SK-N-SH (cell line): Measurements from ENCODE around the gene MSL3B.

Source experiments
- CTCF ChIA-PET: fragments of 300-600, 350-600 bp; formaldehyde crosslinking; extraction: SDS; loops from one replicate; lab custom pipeline; 2021; lab: Yijun Ruan, JAX
- POLR2A ChIA-PET: fragments of 350-600 bp; sonication (Branson Sonifier 250); formaldehyde crosslinking; extraction: SDS; loops from one replicate; lab custom pipeline; 2020; ENCODE audit warnings: antibody characterized with exemption, inconsistent platforms; lab: Yijun Ruan, JAX
- DNase-seq: peaks from one replicate; pipeline ENCODE4 v3.0.0; 2012
- H2AFZ ChIP-seq: fragments of 200-600 bp; sonication (generic); 2 replicates; pipeline ENCODE4 v1.8.1; 2016; ENCODE audit warnings: antibody characterized with exemption, mild to moderate bottlenecking, low read depth
- H3F3A ChIP-seq: fragments of 200-600 bp; sonication (generic); replicated peaks from 2 replicates; pipeline ENCODE3; 2016; ENCODE audit warnings: antibody characterized with exemption, mild to moderate bottlenecking; ENCODE audit not compliant: insufficient read depth
- H3K27ac ChIP-seq, 2 experiments: fragments of 200-500 bp in 1 of 2; fragments of 200-600 bp in 1 of 2; sonication (Bioruptor generic) in 1 of 2; sonication (generic), shearing (Covaris generic) in 1 of 2; 2 replicates each; pipeline versions ENCODE4 v1.5.1 to v1.6.1; 2014 to 2016; ENCODE audit warnings: low read depth in 2 of 2, inconsistent platforms in 1 of 2, low read length in 1 of 2, mild to moderate bottlenecking in 1 of 2, mixed read lengths in 1 of 2
- H3K27me3 ChIP-seq: fragments of 200-600 bp; sonication (generic), shearing (Covaris generic); 2 replicates; pipeline ENCODE4 v1.6.1; 2016; ENCODE audit warnings: mixed run types; ENCODE audit not compliant: insufficient read depth
- H3K36me3 ChIP-seq, 2 experiments: fragments of 200-500 bp in 1 of 2; fragments of 200-600 bp in 1 of 2; sonication (Bioruptor generic) in 1 of 2; sonication (generic) in 1 of 2; replicated peaks in 1 of 2; 2 replicates each; pipeline versions ENCODE3 to v1.5.1; 2014 to 2016; ENCODE audit warnings: low read length in 1 of 2, mild to moderate bottlenecking in 1 of 2; ENCODE audit not compliant: insufficient read depth in 2 of 2, control insufficient read depth in 1 of 2
- H3K4me1 ChIP-seq, 2 experiments: fragments of 200-500 bp in 1 of 2; fragments of 200-600 bp in 1 of 2; sonication (Bioruptor generic) in 1 of 2; sonication (generic), shearing (Covaris generic) in 1 of 2; 2 replicates each; pipeline versions ENCODE4 v1.5.1 to v1.6.1; 2014 to 2016; ENCODE audit warnings: low read depth in 1 of 2, low read length in 1 of 2, mixed run types in 1 of 2; ENCODE audit not compliant: insufficient read depth in 2 of 2, control insufficient read depth in 1 of 2
- H3K4me2 ChIP-seq: fragments of 200-600 bp; sonication (generic), shearing (Covaris generic); 2 replicates; pipeline ENCODE4 v1.6.1; 2017; ENCODE audit warnings: mixed run types
- H3K4me3 ChIP-seq, 2 experiments: fragments of 200-500 bp in 1 of 2; fragments of 200-600 bp in 1 of 2; sonication (Bioruptor generic) in 1 of 2; sonication (generic), shearing (Covaris generic) in 1 of 2; 2 replicates each; pipeline versions ENCODE4 v1.5.1 to v1.8.1; 2014 to 2016; ENCODE audit warnings: low read depth in 2 of 2, inconsistent platforms in 1 of 2, low read length in 1 of 2, mild to moderate bottlenecking in 1 of 2, mixed read lengths in 1 of 2, moderate library complexity in 1 of 2
- H3K79me2 ChIP-seq: fragments of 200-600 bp; sonication (generic); 2 replicates; pipeline ENCODE4 v1.8.1; 2017; ENCODE audit warnings: mild to moderate bottlenecking; ENCODE audit not compliant: insufficient read depth
- H3K9ac ChIP-seq: fragments of 200-600 bp; sonication (generic); 2 replicates; pipeline ENCODE4 v1.6.1; 2017; ENCODE audit warnings: mixed run types
- H3K9me2 ChIP-seq: fragments of 200-600 bp; sonication (generic); 2 replicates; pipeline ENCODE4 v1.6.1; 2017; ENCODE audit warnings: mixed run types
- H3K9me3 ChIP-seq: fragments of 200-600 bp; sonication (generic); 2 replicates; pipeline ENCODE4 v1.6.1; 2017; ENCODE audit warnings: mixed run types, mild to moderate bottlenecking, moderate library complexity
- H4K20me1 ChIP-seq: fragments of 200-600 bp; sonication (generic); 2 replicates; pipeline ENCODE4 v1.6.1; 2017; ENCODE audit warnings: mild to moderate bottlenecking, mixed run types; ENCODE audit not compliant: insufficient read depth
- CHD2 ChIP-seq: fragments of 150-350 bp; IDR thresholded peaks from 2 replicates; pipeline ENCODE4 v1.6.1; 2018; ENCODE audit warnings: low read length; ENCODE audit not compliant: partially characterized antibody
- FOXM1 ChIP-seq: IDR thresholded peaks from 2 replicates; pipeline ENCODE4 v1.4.0; 2012; ENCODE audit warnings: low read depth, mild to moderate bottlenecking
- MXI1 ChIP-seq: IDR thresholded peaks from 2 replicates; pipeline ENCODE4 v1.6.1; 2012; ENCODE audit warnings: mild to moderate bottlenecking, low read depth, low read length, improper control_type of control experiment
- POLR2AphosphoS5 ChIP-seq: IDR thresholded peaks from 2 replicates; pipeline ENCODE4 v1.6.1; 2012; ENCODE audit warnings: low read depth, low read length
- RCOR1 ChIP-seq: fragments of 150-350 bp; IDR thresholded peaks from 2 replicates; pipeline ENCODE4 v1.6.1; 2017; ENCODE audit warnings: antibody characterized with exemption, low read length
- ZBTB33 ChIP-seq: IDR thresholded peaks from 2 replicates; pipeline ENCODE4 v1.4.0; 2012; ENCODE audit warnings: low read depth, borderline replicate concordance
- WGBS: methylation state at CpG from one replicate; pipeline ENCODE4 v1.1.6; 2017; ENCODE audit warnings: low lambda C conversion rate; 5-methylcytosine and 5-hydroxymethylcytosine counted together

MSL3B gene

GRCh38 chr2:233848276-233848675, 19.9 kb downstream of the MSL3B start:
- Histone ChIP-seq H3K79me2 (peaks cover 99% of the 10 kb centered on the region), H3K4me2 (no peak overlapping the region), H3K27me3 (no peaks in the 10 kb centered on the region), H3K4me3 (no peak overlapping the region), H3K9me2 (no peaks in the 10 kb centered on the region), H3K4me1 (peaks cover 11 to 20% of the 10 kb centered on the region in 2 experiments; a peak in 2 of 4 replicates), H3K27ac (no peak overlapping the region), H3K36me3 (peaks cover 35 to 50% of the 10 kb centered on the region in 2 experiments), H2AFZ (no peak overlapping the region), H3F3A (peaks cover 3% of the 10 kb centered on the region), H3K9me3 (no peaks in the 10 kb centered on the region), H4K20me1 (peaks cover 28% of the 10 kb centered on the region; the same call in 1 of the 2 replicates), H3K9ac (no peak overlapping the region)
- POLR2A ChIA-PET: no interaction called here
- TF ChIP-seq MXI1 (no peak), POLR2AphosphoS5 (no peak), FOXM1 (no peak), RCOR1 (no peak), ZBTB33 (no peak)
- CTCF ChIA-PET: interaction anchor here (1.3 kb wide), 1 partner anchor 16 kb away, joined by 8 read pairs; no protein-coding TSS in a partner anchor
- WGBS: 97% methylated on average over 13 of the region's 13 CpGs
- DNase-seq: no peak

GRCh38 chr2:233847248-233847898, 20.8 kb downstream of the MSL3B start:
- Histone ChIP-seq H4K20me1 (peaks cover 28% of the 10 kb centered on the region; the same call in 1 of the 2 replicates), H3F3A (peaks cover 3% of the 10 kb centered on the region), H3K9me3 (no peaks in the 10 kb centered on the region), H3K27me3 (no peaks in the 10 kb centered on the region), H3K4me3 (no peak overlapping the region), H3K4me2 (no peak overlapping the region), H3K79me2 (peaks cover 99% of the 10 kb centered on the region), H3K9ac (no peak overlapping the region), H3K9me2 (no peaks in the 10 kb centered on the region), H2AFZ (no peak overlapping the region), H3K36me3 (peaks cover 37 to 55% of the 10 kb centered on the region in 2 experiments), H3K27ac (no peak overlapping the region), H3K4me1 (peaks cover 8 to 16% of the 10 kb centered on the region in 2 experiments; a peak in 2 of 4 replicates)
- CTCF ChIA-PET: interaction anchor here (1.0 kb wide), 1 partner anchor 8 kb away, joined by 3 read pairs; no protein-coding TSS in a partner anchor
- DNase-seq: no peak
- POLR2A ChIA-PET: no interaction called here
- WGBS: 94% methylated on average over 7 of the region's 13 CpGs
- TF ChIP-seq CHD2: no peak
